DOHH2 (cell line): ENCODE results near the gene TPCN1.

Source experiments
- H3F3A ChIP-seq: fragments of 200-600 bp; sonication (generic), shearing (Covaris generic); 2 replicates; pipeline ENCODE4 v1.6.0; 2016; ENCODE audit warnings: antibody characterized with exemption, mild to moderate bottlenecking; ENCODE audit not compliant: control insufficient read depth, insufficient read depth
- H3K27ac ChIP-seq: fragments of 200-600 bp; sonication (generic); 2 replicates; pipeline ENCODE4 v1.5.1; 2014; ENCODE audit warnings: low read depth, mild to moderate bottlenecking, low read length, moderate library complexity
- H3K27me3 ChIP-seq: fragments of 200-600 bp; sonication (generic); 2 replicates; pipeline ENCODE4 v1.6.1; 2014; ENCODE audit warnings: mild to moderate bottlenecking, low read length, mixed read lengths; ENCODE audit not compliant: control insufficient read depth
- H3K36me3 ChIP-seq: fragments of 200-600 bp; sonication (generic); 2 replicates; pipeline ENCODE4 v1.6.1; 2014; ENCODE audit warnings: mild to moderate bottlenecking, low read length, moderate library complexity, mixed read lengths; ENCODE audit not compliant: control insufficient read depth
- H3K4me1 ChIP-seq: fragments of 200-600 bp; sonication (generic); 2 replicates; pipeline ENCODE4 v1.6.1; 2014; ENCODE audit warnings: mild to moderate bottlenecking, low read length, mixed read lengths; ENCODE audit not compliant: control insufficient read depth
- H3K4me2 ChIP-seq: fragments of 200-600 bp; sonication (generic); 2 replicates; pipeline ENCODE4 v1.6.0; 2014; ENCODE audit warnings: mild to moderate bottlenecking, low read length, moderate library complexity
- H3K4me3 ChIP-seq: fragments of 200-600 bp; sonication (generic); 2 replicates; pipeline ENCODE4 v1.5.1; 2014; ENCODE audit warnings: mild to moderate bottlenecking, low read length, mixed read lengths
- H3K79me2 ChIP-seq: fragments of 200-600 bp; sonication (generic); 2 replicates; pipeline ENCODE4 v1.6.1; 2014; ENCODE audit warnings: mild to moderate bottlenecking, low read length, mixed read lengths; ENCODE audit not compliant: control insufficient read depth
- H3K9me2 ChIP-seq: fragments of 200-600 bp; sonication (generic); replicated peaks from 2 replicates; pipeline ENCODE4 v1.6.1; 2014; ENCODE audit warnings: mild to moderate bottlenecking, low read length, mixed read lengths; ENCODE audit not compliant: control insufficient read depth
- H3K9me3 ChIP-seq: fragments of 200-600 bp; sonication (generic); 2 replicates; pipeline ENCODE4 v1.6.1; 2014; ENCODE audit warnings: antibody characterized with exemption, low read length, mixed read lengths; ENCODE audit not compliant: control insufficient read depth, insufficient read depth
- H4K20me1 ChIP-seq: fragments of 200-600 bp; sonication (generic); 2 replicates; pipeline ENCODE4 v1.6.0; 2014; ENCODE audit warnings: low read depth, mild to moderate bottlenecking, antibody characterized with exemption, low read length, moderate library complexity; ENCODE audit not compliant: control insufficient read depth, insufficient read depth
- CTCF ChIP-seq: fragments of 200-600 bp; sonication (generic); IDR thresholded peaks from one replicate; pipeline ENCODE4 v1.5.1; 2014; ENCODE audit warnings: antibody characterized with exemption, mild to moderate bottlenecking, low read depth, low read length; ENCODE audit not compliant: poor library complexity, severe bottlenecking
- EZH2phosphoT487 ChIP-seq: fragments of 200-600 bp; sonication (generic); IDR thresholded peaks from 2 replicates; pipeline ENCODE4 v1.6.1; 2017; ENCODE audit warnings: borderline replicate concordance, mild to moderate bottlenecking, antibody characterized with exemption, low read length, moderate library complexity, mixed read lengths

The TPCN1 gene

GRCh38 chr12:113197518-113198077 is 23.7 kb upstream of the TPCN1 start:
- no peaks in the 10 kb centered on the region for H3K27me3 ChIP-seq
- H3K36me3 ChIP-seq: peaks cover 40% of the 10 kb centered on the region
- peaks cover 11% of the 10 kb centered on the region for H3F3A ChIP-seq
- no peaks in the 10 kb centered on the region for H3K9me3 ChIP-seq
- peak overlapping the region; percentile 47 for H3K27ac ChIP-seq
- TF ChIP-seq EZH2phosphoT487: no peak
- no peaks in the 10 kb centered on the region for H4K20me1 ChIP-seq
- peaks cover 9% of the 10 kb centered on the region for H3K79me2 ChIP-seq
- peaks cover 39% of the 10 kb centered on the region for H3K4me1 ChIP-seq
- no peak overlapping the region for H3K4me3 ChIP-seq
- H3K4me2 ChIP-seq: peak overlapping the region; percentile 14
- no peaks in the 10 kb centered on the region for H3K9me2 ChIP-seq

GRCh38 chr12:113198296-113198695 is 23.0 kb upstream of the TPCN1 start:
- peaks cover 11% of the 10 kb centered on the region for H3F3A ChIP-seq
- H3K9me3 ChIP-seq: no peaks in the 10 kb centered on the region
- no peaks in the 10 kb centered on the region for H3K27me3 ChIP-seq
- H3K27ac ChIP-seq: peak overlapping the region; percentile 47
- H3K79me2 ChIP-seq: peaks cover 13% of the 10 kb centered on the region
- H3K4me3 ChIP-seq: no peak overlapping the region
- H3K4me2 ChIP-seq: no peak overlapping the region
- H3K9me2 ChIP-seq: no peaks in the 10 kb centered on the region
- no peak for TF ChIP-seq EZH2phosphoT487
- TF ChIP-seq CTCF: no peak
- H3K36me3 ChIP-seq: peaks cover 41% of the 10 kb centered on the region
- no peaks in the 10 kb centered on the region for H4K20me1 ChIP-seq
- H3K4me1 ChIP-seq: peaks cover 46% of the 10 kb centered on the region

GRCh38 chr12:113200021-113200797 is 21.1 kb upstream of the TPCN1 start:
- Histone ChIP-seq H3K4me1 (peaks cover 59% of the 10 kb centered on the region), H3K9me3 (no peaks in the 10 kb centered on the region), H3K27me3 (no peaks in the 10 kb centered on the region), H3K36me3 (peaks cover 53% of the 10 kb centered on the region), H3F3A (peaks cover 8% of the 10 kb centered on the region), H3K27ac (no peak overlapping the region), H3K4me2 (no peak overlapping the region), H4K20me1 (no peaks in the 10 kb centered on the region), H3K79me2 (peaks cover 19% of the 10 kb centered on the region), H3K4me3 (no peak overlapping the region), H3K9me2 (no peaks in the 10 kb centered on the region)
- no peak for TF ChIP-seq CTCF
- TF ChIP-seq EZH2phosphoT487: no peak
